GM19035 (cell line): ENCODE results near the gene ABCF2.
A peak's percentile ranks its signal among the peaks of the same experiment; 100 is the strongest.

ENCODE experiments used
- ATAC-seq: cut with Tn5 transposase; IDR thresholded peaks from one replicate; pipeline ENCODE4 v1.9.1; 2021; ENCODE audit not compliant: unreplicated experiment

Gene ABCF2

DNA sequence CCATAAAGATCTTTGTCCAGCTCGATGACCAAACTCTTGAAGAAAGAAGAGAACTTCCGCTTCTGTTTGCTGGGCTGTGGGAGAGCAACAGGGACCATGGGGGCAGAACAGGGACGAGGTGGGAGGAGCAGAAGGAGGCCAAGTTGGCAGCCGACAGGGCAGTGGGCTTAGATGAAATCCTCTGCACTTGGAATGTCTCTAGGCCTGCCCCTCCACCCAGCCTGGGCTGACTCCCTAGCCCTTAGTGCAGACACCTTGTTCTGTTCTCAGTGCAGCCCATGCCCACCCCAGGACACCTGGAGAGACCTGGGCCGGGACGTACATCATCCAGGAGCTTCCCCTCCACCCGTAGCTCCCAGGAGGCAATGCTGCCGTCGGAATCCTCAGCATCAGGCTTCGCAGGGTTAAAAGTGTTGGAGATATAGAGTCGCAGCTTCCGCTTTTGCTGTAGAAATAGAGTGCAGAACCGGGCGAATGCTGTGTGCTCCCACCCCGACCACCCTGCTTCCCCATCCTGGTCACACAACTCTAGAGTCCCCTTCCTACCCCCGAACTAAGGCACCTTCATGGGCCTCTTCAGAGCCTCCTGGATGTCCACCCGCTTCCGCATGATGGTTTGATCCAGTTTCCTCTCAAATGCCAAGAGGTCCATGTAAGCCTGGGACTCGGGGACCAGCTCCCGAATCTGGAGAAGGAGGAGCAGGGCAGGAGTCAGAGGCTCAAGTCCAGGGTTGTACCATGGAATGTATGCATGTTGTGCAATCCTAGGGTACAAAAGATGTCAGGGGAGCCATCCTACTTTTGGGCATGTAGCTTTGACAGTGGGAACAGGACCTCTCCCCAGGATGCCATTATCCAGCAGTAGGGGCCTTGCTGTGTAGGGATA, 15.4 kb upstream of the ABCF2 start:
- no peak for ATAC-seq

GRCh38 chr7:151241755-151242096, 14.7 kb upstream of the ABCF2 start:
- no peak for ATAC-seq

GRCh38 chr7:151240942-151241754, 14.1 kb upstream of the ABCF2 start:
- ATAC-seq, result no peak

- ATAC-seq, result no peak
Observed at GRCh38 chr7:151240536-151240935, 13.5 kb upstream of the ABCF2 start.

- no peak for ATAC-seq
Observed at GRCh38 chr7:151239837-151240459, 12.9 kb upstream of the ABCF2 start.

DNA sequence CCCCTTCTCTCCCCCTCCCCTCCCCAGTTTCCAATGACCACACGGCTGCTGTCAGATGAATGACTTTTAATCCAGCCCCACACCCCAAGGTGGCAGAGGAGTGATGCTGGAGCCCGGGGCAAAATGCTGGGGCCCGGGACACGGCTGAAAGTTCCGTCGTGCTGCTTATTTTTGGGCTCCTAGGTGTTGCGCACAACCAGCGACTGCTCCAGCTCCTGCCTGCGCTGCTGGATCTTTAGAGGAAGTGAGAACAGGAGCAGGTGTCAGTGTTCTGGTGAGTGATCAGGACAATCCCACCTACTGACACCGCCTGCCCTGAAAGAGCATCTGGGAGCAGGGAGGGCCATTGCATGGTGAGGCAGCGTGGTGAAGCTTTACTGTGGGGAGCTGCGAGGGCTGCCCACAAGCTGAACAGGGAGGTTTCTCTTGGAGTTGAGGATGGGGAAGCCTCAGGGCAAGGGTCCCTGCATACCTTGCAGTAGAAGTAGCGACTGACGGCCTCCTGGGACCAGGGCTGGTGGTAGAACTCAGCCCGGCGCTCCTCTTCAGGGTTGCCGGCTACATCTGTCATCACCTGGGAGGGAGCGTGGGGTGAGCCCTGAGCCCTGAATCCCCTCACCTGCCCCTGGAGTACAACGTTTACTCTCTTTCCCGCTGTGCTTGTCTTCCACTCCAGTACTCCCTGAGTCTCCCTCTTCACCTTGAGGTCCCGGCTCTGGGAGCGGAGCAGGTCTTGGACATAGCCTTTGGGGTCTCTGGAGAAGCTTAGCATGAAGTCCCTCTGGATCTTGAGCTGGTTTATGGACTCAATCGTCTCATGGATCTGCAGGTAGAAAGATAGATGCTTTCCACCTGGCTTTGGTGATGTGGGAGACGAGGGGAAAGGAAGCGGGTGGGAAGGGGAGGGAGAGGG, 12.2 kb upstream of the ABCF2 start:
- no peak for ATAC-seq

DNA sequence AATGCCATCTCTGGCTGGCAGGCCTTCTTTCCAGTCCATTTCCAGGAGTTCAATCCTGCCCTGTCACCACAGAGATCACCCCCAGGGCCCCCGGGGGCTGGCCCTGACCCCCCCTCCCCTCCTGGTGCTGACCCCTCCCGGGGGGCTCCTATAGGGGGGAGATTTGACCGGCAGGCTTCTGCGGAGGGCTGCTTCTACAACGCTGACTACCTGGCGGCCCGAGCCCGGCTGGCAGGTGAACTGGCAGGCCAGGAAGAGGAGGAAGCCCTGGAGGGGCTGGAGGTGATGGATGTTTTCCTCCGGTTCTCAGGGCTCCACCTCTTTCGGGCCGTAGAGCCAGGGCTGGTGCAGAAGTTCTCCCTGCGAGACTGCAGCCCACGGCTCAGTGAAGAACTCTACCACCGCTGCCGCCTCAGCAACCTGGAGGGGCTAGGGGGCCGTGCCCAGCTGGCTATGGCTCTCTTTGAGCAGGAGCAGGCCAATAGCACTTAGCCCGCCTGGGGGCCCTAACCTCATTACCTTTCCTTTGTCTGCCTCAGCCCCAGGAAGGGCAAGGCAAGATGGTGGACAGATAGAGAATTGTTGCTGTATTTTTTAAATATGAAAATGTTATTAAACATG, 11.3 kb upstream of the ABCF2 start:
- ATAC-seq, result no peak

DNA sequence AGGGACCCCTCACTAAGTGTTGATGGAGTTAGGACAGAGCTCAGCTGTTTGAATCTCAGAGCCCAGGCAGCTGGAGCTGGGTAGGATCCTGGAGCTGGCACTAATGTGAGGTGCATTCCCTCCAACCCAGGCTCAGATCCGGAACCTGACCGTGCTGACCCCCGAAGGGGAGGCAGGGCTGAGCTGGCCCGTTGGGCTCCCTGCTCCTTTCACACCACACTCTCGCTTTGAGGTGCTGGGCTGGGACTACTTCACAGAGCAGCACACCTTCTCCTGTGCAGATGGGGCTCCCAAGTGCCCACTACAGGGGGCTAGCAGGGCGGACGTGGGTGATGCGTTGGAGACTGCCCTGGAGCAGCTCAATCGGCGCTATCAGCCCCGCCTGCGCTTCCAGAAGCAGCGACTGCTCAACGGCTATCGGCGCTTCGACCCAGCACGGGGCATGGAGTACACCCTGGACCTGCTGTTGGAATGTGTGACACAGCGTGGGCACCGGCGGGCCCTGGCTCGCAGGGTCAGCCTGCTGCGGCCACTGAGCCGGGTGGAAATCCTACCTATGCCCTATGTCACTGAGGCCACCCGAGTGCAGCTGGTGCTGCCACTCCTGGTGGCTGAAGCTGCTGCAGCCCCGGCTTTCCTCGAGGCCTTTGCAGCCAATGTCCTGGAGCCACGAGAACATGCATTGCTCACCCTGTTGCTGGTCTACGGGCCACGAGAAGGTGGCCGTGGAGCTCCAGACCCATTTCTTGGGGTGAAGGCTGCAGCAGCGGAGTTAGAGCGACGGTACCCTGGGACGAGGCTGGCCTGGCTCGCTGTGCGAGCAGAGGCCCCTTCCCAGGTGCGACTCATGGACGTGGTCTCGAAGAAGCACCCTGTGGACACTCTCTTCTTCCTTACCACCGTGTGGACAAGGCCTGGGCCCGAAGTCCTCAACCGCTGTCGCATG, 10.5 kb upstream of the ABCF2 start:
- no peak for ATAC-seq

- ATAC-seq, result no peak
Observed at GRCh38 chr7:151236406-151236805, 9.4 kb upstream of the ABCF2 start.

GRCh38 chr7:151235091-151235787, 8.2 kb upstream of the ABCF2 start:
- ATAC-seq, result no peak

- ATAC-seq, result no peak
Observed at GRCh38 chr7:151233804-151234203, 6.8 kb upstream of the ABCF2 start.

DNA sequence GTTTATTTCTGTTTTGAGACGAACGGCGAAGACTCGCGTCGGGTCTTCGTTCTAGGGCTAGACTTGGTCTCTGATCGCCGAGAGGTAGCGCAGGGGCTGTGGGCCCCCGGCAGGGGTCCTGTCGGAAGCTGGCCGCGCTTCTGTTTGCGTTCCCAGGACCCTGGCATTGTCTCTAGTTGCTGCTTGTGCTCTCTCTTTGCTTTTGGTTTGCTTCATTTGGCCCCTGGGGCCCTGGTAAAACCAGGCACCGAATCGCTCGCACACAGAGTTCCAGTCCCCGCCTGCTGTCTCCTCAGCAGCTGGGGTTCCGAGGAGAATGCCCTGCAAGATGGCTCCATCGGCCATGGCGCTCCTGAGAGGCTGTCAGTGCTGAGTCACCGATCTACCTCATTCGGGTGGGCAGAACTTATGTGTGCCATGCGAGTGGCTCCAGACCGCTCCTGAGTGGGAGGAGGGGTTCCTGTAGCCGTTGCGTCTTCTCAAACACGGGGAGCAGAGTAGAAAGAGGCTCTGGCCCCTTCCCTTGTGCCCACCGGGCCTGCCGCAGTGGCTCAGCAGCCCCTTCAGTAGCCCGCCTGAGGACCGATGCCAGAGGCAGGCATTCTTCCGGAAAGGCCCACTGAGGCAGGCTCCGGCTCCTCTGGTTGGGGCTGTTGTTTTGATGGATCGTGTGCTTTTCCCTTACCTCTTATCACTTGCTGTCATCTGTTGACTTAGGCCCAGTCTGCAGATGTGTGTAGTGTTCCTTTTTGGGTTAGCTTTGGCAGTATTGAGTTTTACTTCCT, 6.1 kb upstream of the ABCF2 start:
- ATAC-seq, result peak; percentile 25

DNA sequence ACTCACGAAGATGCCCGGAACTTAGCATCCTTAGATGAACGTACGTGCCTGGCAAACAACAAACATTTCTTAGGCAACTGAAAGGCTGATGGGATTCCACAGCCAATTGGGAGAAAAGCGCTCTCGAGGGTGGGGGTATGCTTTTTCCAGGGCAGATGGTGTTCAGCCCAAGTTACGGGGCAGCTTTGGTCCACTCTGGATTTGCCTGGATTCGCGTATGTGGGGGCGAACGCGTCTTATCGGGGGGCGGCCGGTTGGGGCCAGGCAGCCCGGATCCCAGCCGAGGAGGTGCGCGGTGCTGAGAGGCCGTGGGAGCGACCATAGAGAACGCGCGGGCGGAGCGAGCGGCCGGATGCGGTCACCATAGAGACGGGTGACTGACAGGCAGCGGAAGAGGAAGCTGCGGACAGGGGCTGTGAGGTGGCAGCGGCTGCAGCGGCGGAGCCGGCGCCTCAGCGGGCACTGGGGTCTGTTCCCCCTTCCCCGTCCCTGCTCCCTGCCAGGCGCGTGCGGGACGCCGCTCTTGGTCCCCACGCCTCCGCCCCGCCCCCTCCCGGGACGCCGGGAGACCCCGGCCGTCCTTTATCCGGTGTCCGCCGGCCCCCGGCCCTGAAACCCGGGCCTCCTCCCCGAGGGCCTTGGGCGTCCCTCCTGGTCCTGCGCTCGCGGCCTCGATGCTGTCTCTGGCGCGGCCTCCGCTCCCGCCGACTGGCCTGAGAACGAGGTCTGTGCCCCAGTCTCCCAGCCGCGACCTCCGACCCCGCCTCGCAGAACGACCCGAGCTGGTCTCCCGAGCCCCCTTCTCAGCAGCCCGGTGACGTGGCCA, 5.3 kb upstream of the ABCF2 start, which contains the start of gene CHPF2:
TSS of gene CHPF2 (plus strand) at position 393 of the 826 bp plus-strand sequence. CDS start 1,529 bp downstream, outside the sequence.
- ATAC-seq, result peak; percentile 98

- ATAC-seq, result no peak
Observed at GRCh38 chr7:151231080-151231479, 4.1 kb upstream of the ABCF2 start.

DNA sequence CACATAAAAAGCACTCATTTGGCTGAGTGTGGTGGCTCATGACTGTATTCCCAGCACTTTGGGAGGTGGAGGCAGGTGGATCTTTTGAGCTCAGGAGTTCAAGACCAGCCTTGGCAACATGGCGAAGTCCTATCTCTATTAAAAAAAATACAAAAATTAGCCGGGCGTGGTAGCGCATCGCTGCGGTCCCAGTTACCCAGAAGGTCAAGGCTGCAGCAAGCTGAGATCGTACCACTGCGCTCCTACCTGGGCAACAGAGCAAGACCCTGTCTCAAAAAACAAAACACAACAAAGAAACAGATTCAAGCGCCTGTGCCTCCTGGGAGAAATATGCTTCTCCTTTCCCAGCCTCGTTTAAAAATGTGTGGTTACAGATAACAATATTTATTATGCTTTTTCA, 2.2 kb upstream of the ABCF2 start:
- ATAC-seq, result no peak

DNA sequence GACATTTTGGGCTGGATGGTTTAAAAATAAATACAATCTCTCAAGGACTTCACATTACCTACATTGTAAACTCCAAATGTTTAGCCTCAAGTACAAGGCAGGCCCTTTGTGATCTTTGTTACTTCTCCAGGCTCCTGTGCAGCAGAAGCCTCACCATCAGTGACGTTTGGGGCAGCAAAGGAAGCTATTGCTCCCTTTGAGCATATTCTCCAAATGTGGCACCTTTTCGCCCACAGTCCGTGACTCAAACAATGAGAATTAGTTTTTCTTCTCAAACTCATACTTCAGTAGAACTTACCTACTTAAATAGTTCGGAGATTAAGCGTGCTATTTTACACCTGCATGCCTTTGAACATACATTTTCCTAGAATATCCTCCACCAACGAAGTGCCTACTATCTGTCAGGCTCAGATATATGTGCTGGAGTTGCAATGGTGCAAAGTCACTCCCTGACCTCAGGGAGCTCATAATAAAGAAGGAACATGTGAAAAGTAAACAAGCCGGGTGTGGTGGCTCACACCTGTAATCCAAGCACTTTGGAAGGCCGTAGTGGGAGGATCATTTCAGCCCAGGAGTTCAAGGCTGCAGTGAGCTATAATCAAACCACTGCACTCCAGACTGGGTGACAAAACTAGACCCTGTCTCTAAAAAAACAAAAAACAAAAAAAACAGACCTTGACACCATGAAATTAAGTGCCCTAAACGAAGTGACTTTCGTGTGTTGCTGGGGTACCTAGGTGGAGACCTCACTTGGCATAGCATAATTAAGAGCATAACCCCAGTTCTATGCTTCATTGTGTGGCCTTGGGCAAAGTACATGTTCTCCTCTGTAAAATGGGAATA, 1.2 kb upstream of the ABCF2 start:
- ATAC-seq, result no peak
